Measurements from ENCODE around the gene PRKCH.

- TF ChIP-seq CTCF (IDR thresholded peaks at IDR 0.05) (no peak), POLR2A (IDR thresholded peaks at IDR 0.05) (no peak), POLR2AphosphoS5 (IDR thresholded peaks at IDR 0.05) (no peak)
Observed at GRCh38 chr14:61460718-61461611, 139.6 kb downstream of the PRKCH start.
